Naive thymus-derived CD8-positive, alpha-beta T cell (primary cell): Measurements from ENCODE around the gene BAX. TPM values are rescaled to one million over a fixed set of nuclear protein-coding genes. Genes with fewer than 3 reads are reported as not detected.

Source experiments
- ATAC-seq, 2 donors: fragments of 150-1000 bp; cut with Tn5 transposase in 1 of 2; sonication (Bioruptor Pico), chemical (Tn5 transposase) in 1 of 2; 1 replicate in 1 of 2; 2 replicates in 1 of 2; pipeline ENCODE4 v1.10.0; 2021; ENCODE audit warnings: mild to moderate bottlenecking in 2 of 2, moderate library complexity in 2 of 2
- POLR2A ChIA-PET: fragments of 350-600 bp; sonication (Branson Sonifier 250); formaldehyde crosslinking; loops from one replicate; lab custom pipeline; 2021; ENCODE audit warnings: antibody characterized with exemption; lab: Charles Lee
- DNase-seq, 10 donors: peaks; one replicate each; pipeline versions ENCODE4 v3.0.0 to v3.0.0-alpha.2; 2020 to 2022
- H3K27ac Mint-ChIP-seq, 10 donors: one replicate each; pipeline ENCODE4 v1.8.0; 2020 to 2022; ENCODE audit warnings: mild to moderate bottlenecking in 10 of 10, mixed read lengths in 10 of 10, moderate library complexity in 4 of 10, inconsistent platforms in 1 of 10
- H3K27me3 Mint-ChIP-seq, 5 donors: one replicate each; pipeline ENCODE4 v1.8.0; 2021 to 2022; ENCODE audit warnings: mixed read lengths in 5 of 5
- H3K36me3 Mint-ChIP-seq, 3 donors: one replicate each; pipeline ENCODE4 v1.8.0; 2020 to 2022; ENCODE audit warnings: mixed read lengths in 3 of 3, mild to moderate bottlenecking in 2 of 3, inconsistent platforms in 1 of 3
- H3K4me1 Mint-ChIP-seq, 4 donors: one replicate each; pipeline ENCODE4 v1.8.0; 2021 to 2022; ENCODE audit warnings: mixed read lengths in 4 of 4
- H3K4me3 Mint-ChIP-seq, 10 donors: one replicate each; pipeline ENCODE4 v1.8.0; 2020 to 2022; ENCODE audit warnings: mild to moderate bottlenecking in 10 of 10, mixed read lengths in 10 of 10, moderate library complexity in 6 of 10, inconsistent platforms in 1 of 10
- H3K9me3 Mint-ChIP-seq, 9 donors: one replicate each; pipeline ENCODE4 v1.8.0; 2020 to 2022; ENCODE audit warnings: mixed read lengths in 9 of 9, mild to moderate bottlenecking in 3 of 9, inconsistent platforms in 1 of 9, moderate library complexity in 1 of 9
- microRNA-seq: library from miRNA; unstranded; fragments of <30 nt; microRNA quantifications from one replicate; pipeline ENCODE4 v1.2.0, GENCODE V29; 2022; ENCODE audit warnings: borderline microRNAs expressed
- polyA plus RNA-seq, 3 donors: library from polyadenylated mRNA; unstranded; fragments of 300-500 nt; fragmentation: Illumina TruSeq; gene quantifications; one replicate each; pipeline ENCODE4 v1.2.3, GENCODE V29; 2021
- total RNA-seq, 8 experiments: library from RNA in 2 of 8; stranded (reverse) in 2 of 8; gene quantifications; one replicate each; pipeline ENCODE4 v1.2.3 and lab custom pipeline; 2021 to 2026

The BAX gene
- total and polyA plus RNA-seq, 5 experiments from 2014 or later: 58.5 to 181 (median 97.1) TPM

GRCh38 chr19:49006905-49007304 lies 52.2 kb downstream of the BAX start:
- no peak overlapping the region for H3K4me3 Mint-ChIP-seq
- no peaks in the 10 kb centered on the region for H3K27me3 Mint-ChIP-seq
- ATAC-seq (no peak), DNase-seq (no peak)
- POLR2A ChIA-PET: no interaction called here
- no peaks in the 10 kb centered on the region for H3K4me1 Mint-ChIP-seq
- peaks cover 0 to 70% (median 13%) of the 10 kb centered on the region in 3 donors for H3K36me3 Mint-ChIP-seq
- H3K27ac Mint-ChIP-seq: no peak overlapping the region
- H3K9me3 Mint-ChIP-seq: no peaks in the 10 kb centered on the region

DNA sequence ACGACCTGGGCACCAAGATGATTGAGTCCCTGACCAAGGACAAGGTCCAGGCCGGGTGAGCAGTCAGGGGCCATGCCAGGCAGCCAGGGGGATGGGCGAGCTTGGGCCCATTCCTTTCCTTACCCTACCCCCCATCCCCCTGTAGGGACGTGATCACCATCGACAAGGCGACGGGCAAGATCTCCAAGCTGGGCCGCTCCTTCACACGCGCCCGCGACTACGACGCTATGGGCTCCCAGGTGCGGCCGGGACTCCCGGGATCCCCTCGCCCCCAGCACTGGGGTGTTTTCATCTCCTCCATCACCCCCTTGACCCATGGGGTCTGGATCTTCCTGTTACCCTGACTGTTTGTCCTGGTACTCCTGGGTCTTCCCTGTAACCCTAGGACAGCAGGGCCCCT lies 55.2 kb downstream of the BAX start:
- no peak overlapping the region for H3K4me3 Mint-ChIP-seq
- POLR2A ChIA-PET: interaction anchor here (0.9 to 1.2 kb wide), 2 partner anchors 16 to 46 kb away, joined by 3 to 7 read pairs; partner anchors contain the start of genes GYS1 and RUVBL2
- peaks cover 0 to 50% (median 13%) of the 10 kb centered on the region in 3 donors for H3K36me3 Mint-ChIP-seq
- DNase-seq: no peak
- no peaks in the 10 kb centered on the region for H3K27me3 Mint-ChIP-seq
- no peaks in the 10 kb centered on the region for H3K9me3 Mint-ChIP-seq
- ATAC-seq: no peak
- no peaks in the 10 kb centered on the region for H3K4me1 Mint-ChIP-seq
- no peak overlapping the region for H3K27ac Mint-ChIP-seq

DNA sequence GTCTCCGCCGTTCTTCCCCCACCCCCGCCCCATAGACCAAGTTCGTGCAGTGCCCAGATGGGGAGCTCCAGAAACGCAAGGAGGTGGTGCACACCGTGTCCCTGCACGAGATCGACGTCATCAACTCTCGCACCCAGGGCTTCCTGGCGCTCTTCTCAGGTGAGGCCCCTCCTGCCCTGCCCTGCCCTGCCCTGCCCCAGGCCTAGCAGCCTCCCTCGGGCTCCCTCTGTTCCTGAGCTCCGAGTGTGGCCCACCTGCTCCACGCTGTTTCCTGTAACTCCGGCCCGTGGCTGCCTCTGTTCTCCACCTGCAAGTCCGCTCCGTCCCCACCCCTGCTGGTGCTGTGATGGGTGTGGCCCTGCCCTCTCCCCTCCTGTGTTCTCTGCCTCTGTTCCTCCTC lies 55.8 kb downstream of the BAX start:
- POLR2A ChIA-PET: interaction anchor here (1.2 kb wide), 1 partner anchor 46 kb away, joined by 3 read pairs; no protein-coding TSS in a partner anchor
- peaks cover 0 to 47% (median 8%) of the 10 kb centered on the region in 3 donors for H3K36me3 Mint-ChIP-seq

DNA sequence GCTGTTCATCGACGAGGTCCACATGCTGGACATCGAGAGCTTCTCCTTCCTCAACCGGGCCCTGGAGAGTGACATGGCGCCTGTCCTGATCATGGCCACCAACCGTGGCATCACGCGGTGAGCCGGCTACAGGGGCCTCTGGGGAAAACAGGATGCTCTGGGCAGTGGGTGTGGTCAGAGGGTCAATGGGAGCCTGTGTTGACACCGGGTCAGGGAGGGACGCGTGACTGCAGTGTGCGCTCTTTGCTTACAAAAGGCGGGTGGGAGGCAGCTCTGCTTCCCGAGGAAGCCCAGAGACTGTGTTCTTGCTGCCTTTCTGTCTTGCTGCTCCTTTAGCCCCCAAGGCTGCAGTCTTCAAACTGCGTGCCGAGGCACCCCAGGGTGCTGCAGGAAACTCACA lies 56.5 kb downstream of the BAX start:
- H3K4me1 Mint-ChIP-seq: no peaks in the 10 kb centered on the region
- POLR2A ChIA-PET: no interaction called here
- no peaks in the 10 kb centered on the region for H3K9me3 Mint-ChIP-seq
- ATAC-seq (no peak), DNase-seq (no peak)
- no peaks in the 10 kb centered on the region for H3K27me3 Mint-ChIP-seq
- peaks cover 0 to 43% (median 7%) of the 10 kb centered on the region in 3 donors for H3K36me3 Mint-ChIP-seq
- no peak overlapping the region for H3K4me3 Mint-ChIP-seq
- no peak overlapping the region for H3K27ac Mint-ChIP-seq

More for the DNA sequence above, 55.8 kb downstream of the BAX start:
- Mint-ChIP-seq H3K4me1 (no peaks in the 10 kb centered on the region), H3K27me3 (no peaks in the 10 kb centered on the region), H3K4me3 (no peak overlapping the region), H3K9me3 (no peaks in the 10 kb centered on the region), H3K27ac (peak overlapping the region in 1 of 10 donors; percentile 11)
- ATAC-seq (no peak), DNase-seq (no peak)

Small RNA genes within 50 kb of the gene (microRNA-seq; reads per million reads assigned to microRNA genes)
- gene MIR6798: not detected

Other genes starting within 250 kb of the BAX start
- gene MAMSTR, start 235.2 kb upstream of the BAX start, total RNA-seq: 1 to 10 TPM; 2.1 to 2.4 TPM
- gene MAMSTR, start 235.2 kb upstream of the BAX start, polyA plus RNA-seq: under 1 TPM; 0.28 to 0.77 (median 0.49) TPM
- under 1 TPM in 1 of 2 experiments, not detected in 1; 0.25 TPM for gene RASIP1, start 214.3 kb upstream of the BAX start, total RNA-seq
- under 1 TPM in 2 of 3 donors, not detected in 1; 0.10 to 0.26 TPM for gene RASIP1, start 214.3 kb upstream of the BAX start, polyA plus RNA-seq
- not detected for gene IZUMO1, start 208.0 kb upstream of the BAX start, total RNA-seq
- gene IZUMO1, start 208.0 kb upstream of the BAX start, polyA plus RNA-seq: not detected
- not detected for gene FUT1, start 202.2 kb upstream of the BAX start, total RNA-seq
- gene FUT1, start 202.2 kb upstream of the BAX start, polyA plus RNA-seq: not detected
- not detected for gene FGF21, start 199.4 kb upstream of the BAX start, total RNA-seq
- not detected for gene FGF21, start 199.4 kb upstream of the BAX start, polyA plus RNA-seq
- 10 to 100 TPM; 24.3 to 27.2 TPM for gene BCAT2, start 143.8 kb upstream of the BAX start, total RNA-seq
- gene BCAT2, start 143.8 kb upstream of the BAX start, polyA plus RNA-seq: 10 to 100 TPM; 18.9 to 26.0 (median 21.9) TPM
- 1 to 10 TPM in 1 of 2 experiments, under 1 TPM in 1; 0.62 to 1.1 TPM for gene HSD17B14, start 118.4 kb upstream of the BAX start, total RNA-seq
- gene HSD17B14, start 118.4 kb upstream of the BAX start, polyA plus RNA-seq: 1 to 10 TPM in 1 of 3 donors, under 1 TPM in 1, not detected in 1; 0.83 to 1.7 TPM
- 1 to 10 TPM; 4.1 to 6.6 TPM for gene PLEKHA4, start 86.3 kb upstream of the BAX start, total RNA-seq
- gene PLEKHA4, start 86.3 kb upstream of the BAX start, polyA plus RNA-seq: 1 to 10 TPM; 7.4 to 8.5 (median 8.1) TPM
- gene PPP1R15A, start 82.5 kb upstream of the BAX start, total RNA-seq: 10 to 100 TPM; 56.9 to 59.9 TPM
- gene PPP1R15A, start 82.5 kb upstream of the BAX start, polyA plus RNA-seq: 10 to 100 TPM; 17.2 to 47.3 (median 43.1) TPM
- gene TULP2, start 56.1 kb upstream of the BAX start, total RNA-seq: not detected
- under 1 TPM in 1 of 3 donors, not detected in 2; 0.08 TPM for gene TULP2, start 56.1 kb upstream of the BAX start, polyA plus RNA-seq
- 100 to 1,000 TPM; 106 to 113 TPM for gene NUCB1, start 54.6 kb upstream of the BAX start, total RNA-seq
- 100 to 1,000 TPM in 1 of 3 donors, 10 to 100 TPM in 2; 48.6 to 119 (median 82.5) TPM for gene NUCB1, start 54.6 kb upstream of the BAX start, polyA plus RNA-seq
- 1 to 10 TPM; 1.8 to 2.3 TPM for gene DHDH, start 21.2 kb upstream of the BAX start, total RNA-seq
- gene DHDH, start 21.2 kb upstream of the BAX start, polyA plus RNA-seq: 1 to 10 TPM in 2 of 3 donors, under 1 TPM in 1; 0.67 to 2.4 (median 2.0) TPM
- 1,000 to 10,000 TPM; 1,370 to 1,435 TPM for gene FTL, start 10.4 kb downstream of the BAX start, total RNA-seq
- 1,000 to 10,000 TPM; 4,833 to 4,899 (median 4,886) TPM for gene FTL, start 10.4 kb downstream of the BAX start, polyA plus RNA-seq
- 10 to 100 TPM; 45.9 to 47.9 TPM for gene GYS1, start 38.4 kb downstream of the BAX start, total RNA-seq
- 10 to 100 TPM; 17.9 to 31.0 (median 22.3) TPM for gene GYS1, start 38.4 kb downstream of the BAX start, polyA plus RNA-seq
- gene RUVBL2, start 39.0 kb downstream of the BAX start, total RNA-seq: 10 to 100 TPM; 30.4 to 32.0 TPM
- gene RUVBL2, start 39.0 kb downstream of the BAX start, polyA plus RNA-seq: 10 to 100 TPM; 47.5 to 66.1 (median 62.0) TPM
- not detected for gene LHB, start 62.2 kb downstream of the BAX start, total RNA-seq
- gene LHB, start 62.2 kb downstream of the BAX start, polyA plus RNA-seq: not detected
- gene CGB3, start 69.5 kb downstream of the BAX start, total RNA-seq: not detected
- gene CGB3, start 69.5 kb downstream of the BAX start, polyA plus RNA-seq: not detected
- not detected for gene CGB2, start 77.0 kb downstream of the BAX start, total RNA-seq
- not detected for gene CGB2, start 77.0 kb downstream of the BAX start, polyA plus RNA-seq
- not detected for gene CGB1, start 82.0 kb downstream of the BAX start, total RNA-seq
- gene CGB1, start 82.0 kb downstream of the BAX start, polyA plus RNA-seq: not detected
- not detected for gene CGB5, start 89.0 kb downstream of the BAX start, total RNA-seq
- not detected for gene CGB5, start 89.0 kb downstream of the BAX start, polyA plus RNA-seq
- gene CGB8, start 94.2 kb downstream of the BAX start, total RNA-seq: not detected
- not detected for gene CGB8, start 94.2 kb downstream of the BAX start, polyA plus RNA-seq
- gene CGB7, start 102.9 kb downstream of the BAX start, total RNA-seq: not detected
- gene CGB7, start 102.9 kb downstream of the BAX start, polyA plus RNA-seq: not detected
- not detected for gene NTF4, start 109.9 kb downstream of the BAX start, total RNA-seq
- not detected for gene NTF4, start 109.9 kb downstream of the BAX start, polyA plus RNA-seq
- gene KCNA7, start 117.8 kb downstream of the BAX start, total RNA-seq: not detected
- gene KCNA7, start 117.8 kb downstream of the BAX start, polyA plus RNA-seq: not detected
- gene SNRNP70, start 130.6 kb downstream of the BAX start, total RNA-seq: 100 to 1,000 TPM; 706 to 741 TPM
- gene SNRNP70, start 130.6 kb downstream of the BAX start, polyA plus RNA-seq: 10 to 100 TPM; 42.3 to 63.4 (median 50.2) TPM
- 10 to 100 TPM; 15.7 to 16.2 TPM for gene LIN7B, start 159.5 kb downstream of the BAX start, total RNA-seq
- gene LIN7B, start 159.5 kb downstream of the BAX start, polyA plus RNA-seq: 1 to 10 TPM; 5.5 to 9.2 (median 5.6) TPM
- 1 to 10 TPM; 1.6 TPM for gene C19orf73, start 164.3 kb downstream of the BAX start, total RNA-seq
- gene C19orf73, start 164.3 kb downstream of the BAX start, polyA plus RNA-seq: 1 to 10 TPM; 3.0 to 7.0 (median 5.7) TPM
- 1 to 10 TPM; 3.6 to 4.7 TPM for gene PPFIA3, start 164.7 kb downstream of the BAX start, total RNA-seq
- under 1 TPM in 2 of 3 donors, not detected in 1; 0.20 to 0.58 TPM for gene PPFIA3, start 164.7 kb downstream of the BAX start, polyA plus RNA-seq
- gene HRC, start 200.5 kb downstream of the BAX start, total RNA-seq: not detected
- gene HRC, start 200.5 kb downstream of the BAX start, polyA plus RNA-seq: not detected
- not detected for gene TRPM4, start 202.9 kb downstream of the BAX start, total RNA-seq
- gene TRPM4, start 202.9 kb downstream of the BAX start, polyA plus RNA-seq: not detected